Uterus (tissue), 4 donors: ENCODE results near the gene KRT79. TPM values are rescaled to one million over a fixed set of nuclear protein-coding genes. Genes with fewer than 3 reads are reported as not detected.

Experiments
- DNase-seq, 2 donors: peaks; one replicate each; pipeline ENCODE4 v3.0.0-alpha.2; 2019 to 2020
- H3K27ac ChIP-seq, 2 donors: fragments of 200-600 bp; sonication (generic); 1 replicate in 1 of 2; 2 replicates in 1 of 2; pipeline ENCODE4 v1.5.1; 2016 to 2018
- H3K27me3 ChIP-seq, 2 donors: fragments of 200-600 bp; sonication (generic); one replicate each; pipeline ENCODE4 v1.5.1; 2018 to 2019; ENCODE audit warnings: control low read depth in 1 of 2
- H3K36me3 ChIP-seq, 2 donors: fragments of 200-600 bp; sonication (generic); one replicate each; pipeline ENCODE4 v1.5.1; 2019; ENCODE audit warnings: control low read depth in 1 of 2
- H3K4me1 ChIP-seq, 2 donors: fragments of 200-600 bp; sonication (generic); one replicate each; pipeline ENCODE4 v1.5.1; 2018 to 2019; ENCODE audit warnings: control low read depth in 1 of 2
- H3K4me3 ChIP-seq, 2 donors: fragments of 200-600 bp; sonication (generic); 1 replicate in 1 of 2; 2 replicates in 1 of 2; pipeline ENCODE4 v1.5.1; 2018 to 2019; ENCODE audit warnings: mild to moderate bottlenecking in 1 of 2
- H3K9me3 ChIP-seq, 2 donors: fragments of 200-600 bp; sonication (generic); one replicate each; pipeline ENCODE4 v1.5.1; 2019; ENCODE audit warnings: control low read depth in 1 of 2
- CTCF ChIP-seq, 4 experiments: fragments of 200-600 bp in 2 of 4; fragments of 450-650 bp in 2 of 4; sonication (generic) in 2 of 4; IDR thresholded peaks; one replicate each; pipeline ENCODE4 v1.5.1; 2016 to 2019; ENCODE audit warnings: antibody characterized with exemption in 4 of 4, mild to moderate bottlenecking in 2 of 4, moderate library complexity in 1 of 4
- POLR2A ChIP-seq, 2 donors: fragments of 450-650 bp; IDR thresholded peaks; one replicate each; pipeline ENCODE4 v1.6.1; 2016; ENCODE audit warnings: antibody characterized with exemption in 2 of 2, mild to moderate bottlenecking in 1 of 2, moderate library complexity in 1 of 2
- intact Hi-C: fragments of 100-400 bp; cut with DNase I; formaldehyde crosslinking; loops from one replicate; pipeline ENCODE4 v1.15.1; 2023; ENCODE audit warnings: low total_unique reads
- total RNA-seq, 4 donors: library from RNA; depleted of rRNA in 3 of 4; stranded (reverse); fragments of >200 nt in 3 of 4; gene quantifications; one replicate each; pipeline versions ENCODE4 v1.1.0 to v1.2.4, GENCODE V29; 2014 to 2023
- donor health status: DM: yes; HTN: yes; CAD: no.

KRT79 gene
- total RNA-seq, 4 donors from 2014 or later, result not detected

GRCh38 chr12:52805000-52805399 is 29.1 kb downstream of the KRT79 start:
- TF ChIP-seq CTCF (IDR thresholded peaks at IDR 0.05), result no peak
- TF ChIP-seq POLR2A (IDR thresholded peaks at IDR 0.05), result no peak
- no peak for DNase-seq
- H3K9me3 ChIP-seq, result no peaks in the 10 kb centered on the region

GRCh38 chr12:52802442-52802841 is 31.7 kb downstream of the KRT79 start:
- no peak overlapping the region for H3K4me3 ChIP-seq
- no peaks in the 10 kb centered on the region for H3K4me1 ChIP-seq
- intact Hi-C loops, result no loop called here
- no peaks in the 10 kb centered on the region for H3K27me3 ChIP-seq
- H3K9me3 ChIP-seq, result no peaks in the 10 kb centered on the region
- no peak overlapping the region for H3K27ac ChIP-seq
- no peaks in the 10 kb centered on the region for H3K36me3 ChIP-seq
- TF ChIP-seq CTCF (IDR thresholded peaks at IDR 0.05), result no peak
- TF ChIP-seq POLR2A (IDR thresholded peaks at IDR 0.05), result no peak
- no peak for DNase-seq

More at GRCh38 chr12:52805000-52805399, 29.1 kb downstream of the KRT79 start:
- no peaks in the 10 kb centered on the region for H3K36me3 ChIP-seq
- intact Hi-C loops, result no loop called here
- H3K4me1 ChIP-seq, result no peaks in the 10 kb centered on the region
- H3K4me3 ChIP-seq, result no peak overlapping the region
- H3K27me3 ChIP-seq, result no peaks in the 10 kb centered on the region
- H3K27ac ChIP-seq, result no peak overlapping the region

- DNase-seq, result no peak
- intact Hi-C loops, result no loop called here
- Histone ChIP-seq H3K36me3 (no peaks in the 10 kb centered on the region), H3K27me3 (no peaks in the 10 kb centered on the region), H3K9me3 (no peaks in the 10 kb centered on the region), H3K4me3 (no peak overlapping the region), H3K4me1 (no peaks in the 10 kb centered on the region), H3K27ac (no peak overlapping the region)
- TF ChIP-seq POLR2A (IDR thresholded peaks at IDR 0.05) (no peak), CTCF (IDR thresholded peaks at IDR 0.05) (no peak)
Measured at GRCh38 chr12:52801773-52802172, 32.3 kb downstream of the KRT79 start.

- Histone ChIP-seq H3K4me3 (no peak overlapping the region), H3K9me3 (no peaks in the 10 kb centered on the region), H3K27me3 (no peaks in the 10 kb centered on the region), H3K27ac (no peak overlapping the region), H3K36me3 (no peaks in the 10 kb centered on the region), H3K4me1 (no peaks in the 10 kb centered on the region)
- intact Hi-C loops, result no loop called here
- TF ChIP-seq CTCF (IDR thresholded peaks at IDR 0.05) (no peak), POLR2A (IDR thresholded peaks at IDR 0.05) (no peak)
- DNase-seq, result no peak
Measured at GRCh38 chr12:52800259-52800917, 33.7 kb downstream of the KRT79 start.

- no peak overlapping the region for H3K27ac ChIP-seq
- intact Hi-C loops, result no loop called here
- H3K36me3 ChIP-seq, result no peaks in the 10 kb centered on the region
Measured at GRCh38 chr12:52799505-52800211, 34.5 kb downstream of the KRT79 start.

More at GRCh38 chr12:52799505-52800211, 34.5 kb downstream of the KRT79 start:
- Histone ChIP-seq H3K27me3 (no peaks in the 10 kb centered on the region), H3K9me3 (no peaks in the 10 kb centered on the region), H3K4me3 (no peak overlapping the region), H3K4me1 (no peaks in the 10 kb centered on the region)
- TF ChIP-seq CTCF (IDR thresholded peaks at IDR 0.05) (no peak), POLR2A (IDR thresholded peaks at IDR 0.05) (no peak)
- DNase-seq, result no peak
